GM19324 (cell line): ENCODE data around the gene ZNF277.
"Not testable (repeated sequence)": the region's sequence is repeated elsewhere in the genome, so short reads cannot be mapped to it uniquely, and the experiment has no call there.

Experiments
- ATAC-seq: cut with Tn5 transposase; IDR thresholded peaks from one replicate; pipeline ENCODE4 v1.9.1; 2021; ENCODE audit warnings: mild to moderate bottlenecking, moderate library complexity; ENCODE audit not compliant: unreplicated experiment, low FRiP score

Gene ZNF277

GRCh38 chr7:112248598-112248997, 42.1 kb downstream of the ZNF277 start:
- no peak for ATAC-seq

- ATAC-seq, result not testable (repeated sequence)
Observed at GRCh38 chr7:112249967-112250366, 43.5 kb downstream of the ZNF277 start.

GRCh38 chr7:112252141-112252540, 45.6 kb downstream of the ZNF277 start:
- no peak for ATAC-seq

GRCh38 chr7:112252691-112253090, 46.2 kb downstream of the ZNF277 start:
- no peak for ATAC-seq

DNA sequence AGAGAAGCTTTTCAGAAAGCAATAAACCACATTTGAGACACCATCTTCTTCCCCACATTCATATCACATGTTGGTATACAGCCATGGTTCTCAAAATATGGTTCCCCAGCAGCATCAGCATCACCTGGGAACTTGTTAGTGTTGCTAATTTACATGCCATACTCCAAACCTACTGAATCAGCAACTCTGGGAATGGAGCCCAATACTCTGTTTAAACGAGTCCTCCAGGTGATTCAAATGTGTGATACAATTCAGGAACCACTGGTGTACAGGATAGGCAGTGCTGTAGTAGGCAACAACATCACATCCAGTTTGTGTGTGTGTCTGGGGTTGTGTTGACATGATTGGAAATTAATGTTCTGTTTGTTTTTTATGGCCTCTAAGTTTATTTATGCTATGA, 47.7 kb downstream of the ZNF277 start:
- no peak for ATAC-seq

DNA sequence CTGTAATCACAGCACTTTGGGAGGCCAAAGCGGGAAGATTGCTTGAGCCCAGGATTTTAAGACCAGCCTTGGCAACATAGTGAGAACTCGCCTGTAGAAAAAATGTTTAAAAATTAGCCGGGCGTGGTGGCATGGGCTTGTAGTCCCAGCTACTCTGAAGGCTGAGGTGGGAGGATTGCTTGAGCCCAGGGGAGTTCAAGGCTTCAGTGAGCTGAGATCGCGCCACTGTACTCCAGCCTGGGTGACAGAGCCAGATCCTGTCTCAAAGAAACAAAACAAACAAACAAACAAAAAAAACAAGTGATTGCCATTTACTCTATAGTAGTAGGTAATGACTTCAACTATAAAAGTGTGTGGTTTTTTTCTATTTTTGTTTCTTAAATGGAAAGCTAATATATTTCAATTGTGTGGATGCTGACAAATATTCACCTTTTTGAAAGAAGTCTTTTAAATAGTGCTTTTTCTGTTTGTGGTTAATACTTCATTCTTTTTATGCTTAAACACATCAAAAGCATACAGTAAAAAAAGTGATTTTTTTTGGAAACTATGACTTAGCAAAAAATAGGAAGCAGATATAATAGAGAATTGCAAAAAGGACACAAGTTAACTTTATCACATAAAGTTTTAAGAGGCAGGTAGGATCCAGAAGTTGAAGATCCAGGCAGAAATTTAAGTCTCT, 48.4 kb downstream of the ZNF277 start:
- ATAC-seq, result no peak

GRCh38 chr7:112255388-112255720, 48.9 kb downstream of the ZNF277 start:
- no peak for ATAC-seq

DNA sequence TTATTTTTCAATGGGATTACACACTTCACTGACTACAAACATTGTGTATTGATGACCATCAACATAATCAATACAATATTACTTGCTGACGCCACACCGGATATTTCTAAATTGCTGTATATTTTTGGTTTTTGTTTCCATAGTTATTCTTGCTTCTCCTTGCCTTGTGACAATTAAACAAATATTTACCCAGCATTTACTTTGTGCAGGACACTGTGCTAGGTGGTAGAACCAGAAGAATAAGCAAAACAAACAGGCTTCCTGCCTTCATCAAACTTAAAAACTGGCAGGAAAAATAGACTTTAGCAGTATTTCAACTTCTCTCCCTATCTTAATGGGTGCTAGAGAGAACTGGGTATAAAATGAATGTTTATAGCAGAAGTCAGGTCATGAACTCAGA, 50.6 kb downstream of the ZNF277 start:
- ATAC-seq, result no peak

DNA sequence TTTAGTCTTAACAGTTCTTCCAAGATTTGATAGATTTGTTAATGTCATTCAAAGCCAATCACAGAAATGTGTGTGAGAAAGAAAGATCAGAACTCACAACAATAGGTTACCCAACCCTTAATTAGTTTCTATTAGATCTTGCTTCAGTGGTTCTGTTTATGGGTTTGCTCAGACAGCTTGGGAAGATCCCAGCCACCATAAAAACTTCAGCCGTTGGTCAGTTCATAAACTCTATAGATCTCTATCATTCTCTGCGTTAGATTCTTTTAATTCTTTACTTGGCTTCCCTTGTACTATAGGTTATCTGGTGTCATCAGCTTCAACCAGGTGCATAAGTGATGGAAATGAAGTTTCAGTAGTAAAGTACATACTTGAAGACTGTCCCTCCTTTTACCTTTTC, 54.4 kb downstream of the ZNF277 start:
- no peak for ATAC-seq

GRCh38 chr7:112262036-112262435, 55.5 kb downstream of the ZNF277 start:
- no peak for ATAC-seq

GRCh38 chr7:112262855-112263487, 56.5 kb downstream of the ZNF277 start:
- no peak for ATAC-seq

- ATAC-seq, result no peak
Observed at GRCh38 chr7:112263519-112263918, 57.0 kb downstream of the ZNF277 start.

DNA sequence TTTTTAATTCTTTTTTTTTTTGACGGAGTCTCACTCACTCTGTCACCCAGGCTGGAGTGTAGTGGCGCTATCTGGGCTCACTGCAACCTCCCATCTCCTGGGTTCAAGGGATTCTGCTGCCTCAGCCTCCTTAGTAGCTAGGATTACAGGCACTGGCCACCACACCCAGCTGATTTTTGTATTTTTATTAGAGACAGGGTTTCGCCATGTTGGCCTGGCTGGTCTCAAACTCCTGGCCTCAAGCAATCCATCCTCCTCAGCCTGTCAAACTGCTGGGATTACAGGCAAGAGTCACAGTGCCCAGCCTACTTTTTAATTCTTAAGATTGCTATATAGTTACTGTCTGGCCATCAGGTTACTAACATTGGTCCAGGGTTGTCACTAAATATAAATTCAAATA, 59.6 kb downstream of the ZNF277 start:
- ATAC-seq, result no peak

GRCh38 chr7:112266595-112267270, 60.2 kb downstream of the ZNF277 start:
- ATAC-seq, result no peak

- no peak for ATAC-seq
Observed at GRCh38 chr7:112267944-112268691, 61.6 kb downstream of the ZNF277 start.

GRCh38 chr7:112271162-112271561, 64.7 kb downstream of the ZNF277 start:
- ATAC-seq, result no peak

DNA sequence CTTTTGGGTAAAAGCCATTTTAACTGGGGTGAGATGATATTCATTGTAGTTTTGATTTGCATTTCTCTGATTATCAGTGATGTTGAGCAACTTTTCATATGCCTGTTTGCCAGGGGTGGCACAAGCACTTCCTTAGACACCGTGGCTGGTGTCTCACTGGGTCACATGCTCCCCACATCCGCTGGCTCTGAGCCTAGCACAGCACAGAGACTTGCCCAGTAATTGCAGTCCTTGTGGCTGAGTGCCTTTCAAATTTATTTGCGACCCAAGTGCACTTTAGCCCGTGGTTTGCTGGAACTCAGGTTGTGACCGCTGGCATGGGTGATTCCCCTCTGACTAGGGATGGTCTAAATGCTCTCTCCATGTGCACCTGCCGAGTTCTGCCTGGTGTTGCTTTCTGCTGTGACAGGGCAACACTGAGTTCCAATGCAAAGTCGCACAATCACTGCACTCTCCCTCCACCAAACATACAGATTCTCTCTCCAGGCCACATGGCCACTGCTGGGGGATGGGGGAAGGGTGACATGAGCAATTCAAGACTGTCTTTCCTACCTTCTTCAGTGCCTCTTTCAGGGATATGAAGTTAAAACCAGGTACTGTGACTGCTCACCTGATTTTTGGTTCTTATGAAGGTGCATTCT, 66.5 kb downstream of the ZNF277 start:
- ATAC-seq, result no peak

DNA sequence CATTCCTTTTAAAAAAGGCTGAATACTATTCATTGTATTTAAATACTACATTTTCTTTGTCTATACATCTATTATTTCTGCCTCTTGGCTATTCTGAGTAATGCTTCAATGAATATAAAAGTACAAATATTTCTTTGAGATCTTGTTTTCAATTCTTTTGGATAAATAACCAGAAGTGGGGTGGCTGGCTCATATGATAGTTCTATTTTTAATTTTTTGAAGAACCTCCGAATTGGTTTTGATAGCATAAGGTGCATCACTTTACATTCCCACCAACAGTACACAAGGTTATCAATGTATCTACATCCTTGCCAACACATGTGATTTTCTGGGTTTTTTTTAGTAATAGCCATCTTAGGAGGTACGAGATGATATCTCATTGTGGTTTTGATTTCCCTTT, 72.5 kb downstream of the ZNF277 start:
- ATAC-seq, result no peak

DNA sequence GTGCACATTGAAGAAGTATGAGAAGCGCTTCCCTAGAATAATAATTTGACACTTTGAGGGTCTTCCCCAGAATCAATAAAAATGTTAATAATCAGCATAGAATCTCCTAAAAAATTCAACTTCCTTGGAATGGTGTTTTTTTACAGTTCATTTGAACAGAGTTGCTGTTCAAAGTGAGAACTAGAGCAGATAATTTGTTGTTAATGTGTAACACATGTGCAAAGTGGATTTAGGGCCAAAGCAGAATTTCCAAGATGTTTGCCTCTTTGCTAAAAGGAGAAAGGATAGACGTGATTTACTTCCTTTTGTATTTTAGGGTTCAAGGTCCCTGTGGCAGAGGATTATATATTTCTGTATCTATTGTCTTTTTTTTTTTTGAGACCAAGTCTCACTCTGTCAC, 73.8 kb downstream of the ZNF277 start:
- ATAC-seq, result no peak

- no peak for ATAC-seq
Observed at GRCh38 chr7:112282476-112283188, 76.1 kb downstream of the ZNF277 start.
